Smooth muscle cell (in vitro differentiated cells): ENCODE data around the gene TMEM132A. TPM values are rescaled to one million over a fixed set of nuclear protein-coding genes. Genes with fewer than 3 reads are reported as not detected.

Experiments
- DNase-seq: peaks from one replicate; lab custom pipeline; 2025; ENCODE audit not compliant: unreplicated experiment; lab: John Stamatoyannopoulos, UW
- H2AFZ ChIP-seq: fragments of 200-600 bp; sonication (generic); 2 replicates; pipeline ENCODE4 v1.6.0; 2016; ENCODE audit warnings: antibody characterized with exemption, low read depth, mild to moderate bottlenecking
- H3F3A ChIP-seq: fragments of 200-600 bp; sonication (generic); 2 replicates; pipeline ENCODE4 v1.6.0; 2017; ENCODE audit warnings: antibody characterized with exemption, low read depth
- H3K27ac ChIP-seq: fragments of 200-600 bp; sonication (generic); 2 replicates; pipeline ENCODE4 v1.5.1; 2016; ENCODE audit warnings: low read depth, mild to moderate bottlenecking
- H3K27me3 ChIP-seq: fragments of 200-600 bp; sonication (generic); 2 replicates; pipeline ENCODE4 v1.6.1; 2016; ENCODE audit warnings: low read depth, mild to moderate bottlenecking
- H3K36me3 ChIP-seq: fragments of 200-600 bp; sonication (generic); 2 replicates; pipeline ENCODE4 v1.5.1; 2016; ENCODE audit warnings: low read depth
- H3K4me1 ChIP-seq: fragments of 200-600 bp; sonication (generic); 2 replicates; pipeline ENCODE4 v1.5.1; 2016; ENCODE audit warnings: low read depth
- H3K4me2 ChIP-seq: fragments of 200-600 bp; sonication (generic); 2 replicates; pipeline ENCODE4 v1.6.0; 2016; ENCODE audit warnings: mild to moderate bottlenecking
- H3K4me3 ChIP-seq: fragments of 200-600 bp; sonication (generic); 2 replicates; pipeline ENCODE4 v1.5.1; 2016; ENCODE audit warnings: mild to moderate bottlenecking
- H3K79me2 ChIP-seq: fragments of 200-600 bp; sonication (generic); 2 replicates; pipeline ENCODE4 v1.6.0; 2016; ENCODE audit warnings: low read depth, mild to moderate bottlenecking
- H3K9ac ChIP-seq: fragments of 200-600 bp; sonication (generic); 2 replicates; pipeline ENCODE4 v1.6.0; 2016; ENCODE audit warnings: low read depth
- H3K9me3 ChIP-seq: fragments of 200-600 bp; sonication (generic); replicated peaks from 2 replicates; pipeline ENCODE4 v1.5.1; 2016; ENCODE audit warnings: low read depth
- H4K20me1 ChIP-seq: fragments of 200-600 bp; sonication (generic); 2 replicates; pipeline ENCODE4 v1.6.0; 2016; ENCODE audit warnings: low read depth
- WGBS: methylation state at CpG from one replicate; pipeline ENCODE4 v1.1.7; 2016; ENCODE audit warnings: low lambda C conversion rate; 5-methylcytosine and 5-hydroxymethylcytosine counted together
- polyA plus RNA-seq: library from polyadenylated mRNA; unstranded; fragments of >200 nt; fragmentation: Nextera tagmentation; extraction: Ambion mirVana; gene quantifications from 2 replicates; pipeline ENCODE4 v1.2.1, GENCODE V29; 2016
- total RNA-seq: library from RNA; depleted of rRNA; stranded (reverse); fragments of >200 nt; gene quantifications from 2 replicates; pipeline ENCODE4 v1.2.3, GENCODE V29; 2014
- TF ChIP-seq, protein P1 (sequence below): fragments of 200-600 bp; sonication (generic); IDR thresholded peaks from 2 replicates; pipeline ENCODE4 v1.5.1; 2017; ENCODE audit warnings: borderline replicate concordance, mild to moderate bottlenecking, antibody characterized with exemption; ENCODE audit not compliant: insufficient read depth, poor library complexity, severe bottlenecking

The TMEM132A gene
- total and polyA plus RNA-seq, 2 experiments from 2014 or later, result 40.7 to 91.3 TPM

DNA sequence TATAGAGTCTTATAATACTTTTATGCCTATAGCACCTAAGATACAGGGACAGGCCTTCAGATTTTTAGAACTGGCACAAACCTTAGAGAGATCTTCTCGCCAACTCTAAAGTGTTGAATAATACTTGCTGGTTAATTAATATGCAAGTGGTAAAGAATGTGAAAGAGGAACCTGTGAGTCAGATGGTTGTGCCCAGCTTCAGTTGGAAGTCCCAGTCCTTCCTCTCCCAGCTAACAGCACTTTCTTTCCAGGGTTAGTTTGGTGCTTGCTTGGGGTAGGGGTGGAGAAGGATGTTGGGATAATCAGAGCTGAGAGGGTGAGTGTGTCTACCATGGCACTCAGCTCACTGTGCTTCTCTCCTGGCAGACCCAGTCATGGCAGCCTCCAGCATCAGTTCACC, 4.9 kb upstream of the TMEM132A start:
- Histone ChIP-seq H4K20me1 (peaks cover 19% of the 10 kb centered on the region), H2AFZ (no peak overlapping the region), H3F3A (no peaks in the 10 kb centered on the region), H3K4me1 (peaks cover 10% of the 10 kb centered on the region), H3K9ac (no peak overlapping the region), H3K9me3 (no peaks in the 10 kb centered on the region), H3K27ac (no peak overlapping the region), H3K4me3 (no peak overlapping the region), H3K4me2 (no peak overlapping the region), H3K79me2 (peaks cover 32% of the 10 kb centered on the region), H3K36me3 (no peaks in the 10 kb centered on the region), H3K27me3 (no peaks in the 10 kb centered on the region)
- TF ChIP-seq, protein P1, sequence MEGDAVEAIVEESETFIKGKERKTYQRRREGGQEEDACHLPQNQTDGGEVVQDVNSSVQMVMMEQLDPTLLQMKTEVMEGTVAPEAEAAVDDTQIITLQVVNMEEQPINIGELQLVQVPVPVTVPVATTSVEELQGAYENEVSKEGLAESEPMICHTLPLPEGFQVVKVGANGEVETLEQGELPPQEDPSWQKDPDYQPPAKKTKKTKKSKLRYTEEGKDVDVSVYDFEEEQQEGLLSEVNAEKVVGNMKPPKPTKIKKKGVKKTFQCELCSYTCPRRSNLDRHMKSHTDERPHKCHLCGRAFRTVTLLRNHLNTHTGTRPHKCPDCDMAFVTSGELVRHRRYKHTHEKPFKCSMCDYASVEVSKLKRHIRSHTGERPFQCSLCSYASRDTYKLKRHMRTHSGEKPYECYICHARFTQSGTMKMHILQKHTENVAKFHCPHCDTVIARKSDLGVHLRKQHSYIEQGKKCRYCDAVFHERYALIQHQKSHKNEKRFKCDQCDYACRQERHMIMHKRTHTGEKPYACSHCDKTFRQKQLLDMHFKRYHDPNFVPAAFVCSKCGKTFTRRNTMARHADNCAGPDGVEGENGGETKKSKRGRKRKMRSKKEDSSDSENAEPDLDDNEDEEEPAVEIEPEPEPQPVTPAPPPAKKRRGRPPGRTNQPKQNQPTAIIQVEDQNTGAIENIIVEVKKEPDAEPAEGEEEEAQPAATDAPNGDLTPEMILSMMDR, result no peak
- no peak for DNase-seq
- 97% methylated on average over 1 of the region's 1 CpG for WGBS

DNA sequence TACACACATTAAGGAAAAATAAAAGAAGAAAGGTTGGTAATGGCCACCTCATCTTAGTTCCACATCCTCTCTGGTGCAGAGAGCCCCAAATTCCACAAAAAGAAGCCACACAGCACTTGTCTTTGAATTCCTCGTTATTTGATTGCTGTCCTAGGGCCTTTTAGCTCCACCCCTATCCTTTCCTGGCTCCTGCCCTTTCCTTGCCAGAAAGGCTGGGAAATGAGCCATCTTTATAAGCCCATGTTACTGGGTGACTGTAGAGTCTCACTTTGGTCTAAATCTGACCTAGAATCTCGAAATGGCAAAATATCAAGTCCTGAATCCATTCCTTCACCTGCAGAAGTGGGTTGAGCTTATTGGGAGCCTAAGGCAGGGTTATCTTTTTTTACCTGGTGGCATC, 4.3 kb upstream of the TMEM132A start:
- Histone ChIP-seq H4K20me1 (peaks cover 19% of the 10 kb centered on the region), H3K4me1 (peaks cover 9% of the 10 kb centered on the region), H3K9ac (no peak overlapping the region), H3K36me3 (no peaks in the 10 kb centered on the region), H2AFZ (no peak overlapping the region), H3K4me3 (no peak overlapping the region), H3F3A (no peaks in the 10 kb centered on the region), H3K27ac (no peak overlapping the region), H3K4me2 (no peak overlapping the region), H3K27me3 (no peaks in the 10 kb centered on the region), H3K9me3 (no peaks in the 10 kb centered on the region), H3K79me2 (peaks cover 32% of the 10 kb centered on the region)
- 91% methylated on average over 2 of the region's 2 CpGs for WGBS
- TF ChIP-seq, protein P1, result no peak
- no peak for DNase-seq

DNA sequence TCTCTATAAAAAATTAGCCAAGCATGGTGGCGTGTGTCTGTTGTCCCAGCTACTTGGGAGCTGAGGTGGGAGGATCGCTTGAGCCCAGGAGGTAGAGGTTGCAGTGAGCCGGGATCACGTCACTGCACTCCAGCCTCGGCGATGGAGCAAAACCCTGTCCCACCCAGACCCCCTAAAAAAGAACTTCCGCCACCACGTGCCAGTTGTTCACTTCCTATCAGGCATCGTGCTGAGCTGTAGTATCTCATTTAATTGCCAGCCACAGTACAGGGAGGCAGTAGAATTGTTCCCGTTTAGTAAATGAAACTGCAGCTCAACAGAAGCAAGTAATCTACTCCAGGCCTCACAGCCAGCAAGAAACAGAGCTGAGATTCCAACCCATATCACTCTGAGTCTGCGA, 3.0 kb upstream of the TMEM132A start:
- Histone ChIP-seq H3K79me2 (peaks cover 28% of the 10 kb centered on the region), H3K9ac (no peak overlapping the region), H3K4me3 (no peak overlapping the region), H3K9me3 (no peaks in the 10 kb centered on the region), H3K4me1 (peaks cover 13% of the 10 kb centered on the region), H2AFZ (no peak overlapping the region), H4K20me1 (peaks cover 19% of the 10 kb centered on the region), H3K4me2 (no peak overlapping the region), H3K27ac (no peak overlapping the region), H3F3A (no peaks in the 10 kb centered on the region), H3K27me3 (no peaks in the 10 kb centered on the region), H3K36me3 (no peaks in the 10 kb centered on the region)
- no peak for DNase-seq
- 98% methylated on average over 11 of the region's 11 CpGs for WGBS
- TF ChIP-seq, protein P1, result no peak

DNA sequence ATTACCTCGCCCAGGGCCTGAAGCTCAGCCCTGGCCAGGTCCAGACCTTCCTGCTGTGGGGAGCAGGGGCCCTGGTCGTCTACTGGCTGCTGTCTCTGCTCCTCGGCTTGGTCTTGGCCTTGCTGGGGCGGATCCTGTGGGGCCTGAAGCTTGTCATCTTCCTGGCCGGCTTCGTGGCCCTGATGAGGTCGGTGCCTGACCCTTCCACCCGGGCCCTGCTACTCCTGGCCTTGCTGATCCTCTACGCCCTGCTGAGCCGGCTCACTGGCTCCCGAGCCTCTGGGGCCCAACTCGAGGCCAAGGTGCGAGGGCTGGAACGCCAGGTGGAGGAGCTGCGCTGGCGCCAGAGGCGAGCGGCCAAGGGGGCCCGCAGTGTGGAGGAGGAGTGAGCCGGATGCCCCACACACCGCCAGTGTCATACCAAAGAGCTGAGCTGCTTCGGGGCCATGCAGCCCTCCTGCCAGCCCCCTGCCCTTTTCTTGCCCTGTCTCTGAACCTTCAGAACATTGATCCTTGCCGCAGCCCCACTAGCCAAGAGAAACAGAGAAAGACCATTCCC, 2.4 kb upstream of the TMEM132A start:
- TF ChIP-seq, protein P1, result no peak
- H3K4me3 ChIP-seq, result no peak overlapping the region
- no peak overlapping the region for H2AFZ ChIP-seq
- 92% methylated on average over 23 of the region's 23 CpGs for WGBS
- H3K4me2 ChIP-seq, result no peak overlapping the region
- peaks cover 23% of the 10 kb centered on the region for H3K79me2 ChIP-seq
- H3K27ac ChIP-seq, result no peak overlapping the region
- H3K4me1 ChIP-seq, result peaks cover 13% of the 10 kb centered on the region
- peaks cover 23% of the 10 kb centered on the region for H4K20me1 ChIP-seq
- no peaks in the 10 kb centered on the region for H3K36me3 ChIP-seq
- H3K9ac ChIP-seq, result no peak overlapping the region
- H3F3A ChIP-seq, result no peaks in the 10 kb centered on the region
- DNase-seq, result no peak
- no peaks in the 10 kb centered on the region for H3K9me3 ChIP-seq
- no peaks in the 10 kb centered on the region for H3K27me3 ChIP-seq
